NCI-H187 (cell line): ENCODE data around the gene LMNTD2.

Source experiments
- DNase-seq, 2 experiments: peaks; one replicate each; lab custom pipeline; 2025; lab: John Stamatoyannopoulos, UW

The LMNTD2 gene

GRCh38 chr11:551596-551995, 8.9 kb downstream of the LMNTD2 start:
- DNase-seq, result no peak

DNA sequence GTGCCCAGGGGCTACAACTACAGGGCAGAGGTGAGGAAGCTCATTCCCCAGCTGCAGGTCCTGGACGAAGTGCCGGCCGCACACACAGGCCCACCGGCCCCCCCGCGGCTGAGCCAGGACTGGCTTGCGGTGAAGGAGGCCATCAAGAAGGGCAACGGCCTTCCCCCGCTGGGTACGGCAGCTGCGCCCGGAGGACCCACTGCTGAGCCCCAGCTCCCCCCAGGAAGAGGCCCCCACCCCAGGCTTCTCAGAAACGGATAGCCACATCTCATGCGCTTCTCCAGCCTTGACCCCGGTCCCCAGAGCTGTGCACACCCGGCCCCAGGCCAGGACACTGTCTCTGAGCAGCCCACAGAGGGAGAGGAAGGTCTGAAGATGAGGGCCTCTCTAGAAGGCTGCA, 9.4 kb downstream of the LMNTD2 start:
- no peak for DNase-seq

DNA sequence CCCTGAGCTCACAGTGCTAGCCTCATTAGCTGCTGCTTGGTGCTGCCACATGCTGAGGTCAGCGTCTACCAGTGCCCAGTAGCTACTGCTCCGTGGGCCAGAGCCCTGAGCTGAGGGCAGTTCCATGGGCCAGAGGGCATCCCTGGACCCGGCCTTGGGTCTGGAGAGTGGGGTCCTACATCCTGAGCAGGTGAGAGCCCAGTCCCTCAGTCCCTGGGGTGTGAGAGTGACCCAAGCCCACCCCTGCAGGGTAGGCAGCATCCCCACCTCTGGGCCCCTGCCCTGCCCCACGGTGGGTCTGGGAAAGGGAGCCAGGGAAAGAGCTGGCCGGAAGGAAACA, 9.8 kb downstream of the LMNTD2 start:
- no peak for DNase-seq

- no peak for DNase-seq
Observed at GRCh38 chr11:550021-550745, 10.4 kb downstream of the LMNTD2 start.

DNA sequence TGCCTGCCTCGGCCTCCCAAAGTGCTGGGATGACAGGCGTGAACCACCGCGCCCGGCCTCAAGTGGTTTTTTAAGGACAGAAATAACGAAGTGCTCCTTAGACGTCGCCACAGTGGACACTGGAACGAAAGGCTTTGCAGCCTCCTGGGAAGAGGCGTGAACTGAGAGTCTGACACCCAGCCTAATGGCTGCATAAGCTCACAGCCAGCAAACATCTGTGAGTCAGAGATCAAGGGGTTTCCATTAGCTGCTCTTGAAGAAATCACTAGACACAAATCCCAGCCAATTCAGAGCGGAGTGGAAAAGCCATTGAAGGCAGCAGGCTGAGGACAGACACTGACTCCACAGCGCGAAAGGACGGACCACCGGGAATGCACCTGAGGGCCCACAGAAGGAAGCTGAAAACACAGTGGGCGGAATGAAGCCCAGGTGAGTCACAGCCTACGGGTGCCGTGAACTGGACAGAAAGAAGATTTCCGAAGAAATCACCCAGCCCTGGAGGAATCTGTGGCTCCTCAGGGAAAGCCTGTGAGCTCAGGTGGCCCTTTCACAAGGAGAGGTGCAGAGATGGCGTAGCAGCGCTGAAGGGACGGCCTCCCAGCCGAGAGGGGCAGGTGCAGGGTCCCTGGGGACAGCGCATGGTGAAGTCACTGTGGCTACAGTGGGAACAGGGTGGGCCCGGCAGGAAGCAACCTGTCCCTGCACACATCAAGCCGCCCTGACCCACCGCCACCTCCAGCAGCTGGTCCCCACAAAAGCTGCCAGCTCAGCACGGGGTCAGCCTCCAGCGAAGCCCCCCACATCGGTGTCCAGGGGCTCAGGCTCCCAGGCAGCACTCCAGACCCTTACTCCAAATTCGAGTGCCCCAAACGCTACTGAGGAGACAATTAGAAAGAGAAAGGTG, 11.6 kb downstream of the LMNTD2 start:
- DNase-seq, result no peak

DNA sequence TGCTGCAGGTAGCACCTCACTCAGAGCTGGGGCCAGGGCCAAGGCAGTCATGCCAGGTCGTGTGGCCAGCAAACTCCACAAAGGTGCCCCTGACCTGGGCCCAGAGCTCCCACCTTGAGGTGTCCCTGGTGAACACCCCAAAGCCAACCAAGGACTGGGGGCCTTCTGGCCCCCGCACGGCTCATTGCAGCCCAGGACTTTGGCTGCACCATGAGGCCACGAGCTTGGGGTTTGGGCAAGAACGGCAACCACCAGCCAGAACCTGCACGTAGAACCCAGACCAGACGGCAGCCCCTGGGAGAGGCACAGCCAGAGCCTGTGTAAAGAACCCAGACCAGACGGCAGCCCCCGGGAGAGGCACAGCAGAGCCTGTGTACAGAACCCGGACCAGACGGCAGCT, 15.4 kb downstream of the LMNTD2 start:
- DNase-seq, result no peak

- no peak for DNase-seq
Observed at GRCh38 chr11:544817-545166, 15.7 kb downstream of the LMNTD2 start.

DNA sequence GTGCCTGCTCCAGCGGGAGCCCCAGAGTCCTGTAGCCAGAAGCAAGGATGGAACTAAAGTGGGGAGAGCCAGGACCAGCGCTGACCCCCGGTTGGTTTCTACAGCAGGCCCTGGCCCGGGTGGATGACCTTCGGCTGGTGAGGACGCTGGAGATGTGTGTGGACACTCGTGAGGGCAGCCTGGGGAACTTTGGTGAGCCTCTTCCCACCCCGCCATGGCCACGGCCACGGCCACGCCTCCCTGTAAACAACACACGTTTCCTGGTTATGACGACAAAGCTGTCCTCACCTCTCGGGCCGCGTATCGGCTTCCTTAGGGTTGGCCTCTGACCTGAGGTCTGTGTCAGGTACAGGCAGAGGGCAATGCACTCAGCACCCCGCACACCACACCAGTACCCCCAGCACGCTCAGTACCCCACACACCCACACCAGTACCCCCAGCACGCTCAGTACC, 19.1 kb downstream of the LMNTD2 start:
- DNase-seq, result no peak

GRCh38 chr11:540583-541432, 19.7 kb downstream of the LMNTD2 start:
- no peak for DNase-seq

DNA sequence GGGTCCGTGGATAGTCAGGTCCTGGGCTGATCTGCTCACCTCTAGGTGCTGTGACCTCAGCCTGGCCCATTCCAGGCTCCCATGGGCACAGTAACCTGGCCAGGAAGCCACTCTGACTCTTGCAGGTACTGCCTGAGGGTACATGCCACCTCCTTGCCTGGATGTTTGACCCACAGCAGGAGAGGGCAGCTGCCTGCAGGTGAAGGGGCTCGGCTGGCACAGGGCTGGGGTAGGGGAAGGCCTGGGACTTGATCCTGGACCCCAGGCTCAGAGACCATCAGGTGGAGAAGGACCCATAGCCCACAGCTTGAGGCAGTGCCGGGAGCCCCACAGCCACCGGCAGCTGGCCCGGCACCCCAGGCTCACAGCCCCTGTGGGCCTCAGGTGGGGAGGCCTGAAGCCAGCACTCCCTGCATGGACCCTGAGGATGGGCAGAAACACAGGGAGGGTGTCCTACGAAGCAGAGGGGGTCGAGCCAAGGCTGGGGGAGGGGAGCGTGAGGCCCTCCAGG, 20.5 kb downstream of the LMNTD2 start:
- DNase-seq, result no peak

GRCh38 chr11:538431-539051, 22.0 kb downstream of the LMNTD2 start:
- no peak for DNase-seq

DNA sequence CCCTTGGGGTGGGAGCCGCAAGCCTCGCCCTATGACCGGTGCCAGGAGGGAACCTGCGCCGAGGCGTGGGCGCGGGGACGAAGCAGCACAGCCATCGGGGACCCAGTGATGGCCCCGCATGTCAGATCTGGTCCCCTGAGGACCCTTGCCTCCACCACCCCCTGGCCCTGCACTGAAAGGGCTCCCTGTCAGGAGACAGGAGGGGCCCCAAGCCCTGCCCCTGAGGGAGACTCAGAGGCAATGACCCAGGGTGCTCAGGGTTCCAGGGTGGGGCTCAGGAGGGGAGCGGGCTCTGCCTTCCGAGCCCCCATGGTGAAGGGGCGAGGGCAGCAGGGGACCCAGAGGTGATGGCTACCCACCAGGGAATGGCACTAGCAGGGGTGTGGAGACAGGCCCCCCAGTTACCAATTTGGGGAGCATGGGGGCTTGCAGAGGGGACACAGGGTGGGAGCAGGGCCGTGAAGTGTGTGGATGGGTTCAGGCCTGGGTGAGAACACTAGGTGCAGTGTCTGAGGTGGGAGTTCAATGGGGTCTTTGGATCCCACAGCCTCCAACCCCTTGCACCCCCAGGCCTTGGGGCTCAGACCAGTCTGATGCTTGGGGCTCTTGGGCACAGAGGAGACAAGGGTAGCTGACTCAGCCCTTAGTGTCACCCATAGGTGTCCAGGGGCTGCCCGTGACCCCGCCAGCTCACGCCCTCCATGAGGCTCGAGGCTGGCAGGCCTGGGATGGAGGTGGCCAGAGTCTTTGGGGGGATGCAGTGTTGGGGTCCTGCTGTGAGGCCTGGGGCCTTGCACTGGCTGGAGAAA, 22.7 kb downstream of the LMNTD2 start:
- DNase-seq, result no peak

DNA sequence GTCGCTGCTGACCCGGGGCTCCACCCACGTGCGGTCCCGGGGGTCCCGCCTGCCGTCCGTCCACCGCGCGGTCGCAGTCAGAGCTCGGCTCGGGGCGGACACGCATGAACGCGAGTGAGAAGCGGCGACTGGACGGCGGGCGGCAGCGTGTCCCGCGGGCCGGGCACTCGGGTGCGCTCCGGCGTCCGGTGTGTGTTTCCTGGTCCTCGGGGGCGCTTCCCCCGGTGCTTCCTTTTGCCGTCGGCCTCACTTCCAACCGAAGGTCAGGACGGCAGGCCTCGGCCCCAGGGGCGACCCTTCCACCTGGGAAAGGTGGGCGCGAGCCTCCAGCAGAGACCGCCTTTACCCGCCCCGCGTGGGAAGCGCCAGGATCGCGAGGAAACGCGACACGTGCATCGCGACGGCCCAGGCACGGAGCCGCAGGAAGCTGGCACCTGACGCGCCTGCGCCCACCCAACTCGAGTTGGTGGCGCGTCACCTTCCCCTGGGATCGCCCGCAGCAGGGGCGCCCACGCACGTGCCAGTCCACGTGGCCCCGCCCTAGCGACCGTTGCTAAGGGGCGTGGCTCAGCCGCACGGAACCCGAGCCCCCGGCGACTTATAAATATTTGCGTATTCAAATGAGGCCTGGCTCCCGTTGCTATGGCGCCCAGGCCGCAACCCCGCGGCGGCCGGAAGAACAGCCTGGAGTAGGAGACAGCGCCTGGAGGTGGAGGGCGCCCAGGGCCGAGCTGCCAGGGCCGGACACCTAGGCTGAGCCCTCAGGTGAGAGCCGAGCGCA, 23.5 kb downstream of the LMNTD2 start, which contains the start of gene LRRC56:
Gene LRRC56, plus strand, starts transcription at position 687 of the 781 bp plus-strand sequence. CDS start 3,158 bp downstream, outside the sequence.
- peak; percentile 72 to 91 for DNase-seq

DNA sequence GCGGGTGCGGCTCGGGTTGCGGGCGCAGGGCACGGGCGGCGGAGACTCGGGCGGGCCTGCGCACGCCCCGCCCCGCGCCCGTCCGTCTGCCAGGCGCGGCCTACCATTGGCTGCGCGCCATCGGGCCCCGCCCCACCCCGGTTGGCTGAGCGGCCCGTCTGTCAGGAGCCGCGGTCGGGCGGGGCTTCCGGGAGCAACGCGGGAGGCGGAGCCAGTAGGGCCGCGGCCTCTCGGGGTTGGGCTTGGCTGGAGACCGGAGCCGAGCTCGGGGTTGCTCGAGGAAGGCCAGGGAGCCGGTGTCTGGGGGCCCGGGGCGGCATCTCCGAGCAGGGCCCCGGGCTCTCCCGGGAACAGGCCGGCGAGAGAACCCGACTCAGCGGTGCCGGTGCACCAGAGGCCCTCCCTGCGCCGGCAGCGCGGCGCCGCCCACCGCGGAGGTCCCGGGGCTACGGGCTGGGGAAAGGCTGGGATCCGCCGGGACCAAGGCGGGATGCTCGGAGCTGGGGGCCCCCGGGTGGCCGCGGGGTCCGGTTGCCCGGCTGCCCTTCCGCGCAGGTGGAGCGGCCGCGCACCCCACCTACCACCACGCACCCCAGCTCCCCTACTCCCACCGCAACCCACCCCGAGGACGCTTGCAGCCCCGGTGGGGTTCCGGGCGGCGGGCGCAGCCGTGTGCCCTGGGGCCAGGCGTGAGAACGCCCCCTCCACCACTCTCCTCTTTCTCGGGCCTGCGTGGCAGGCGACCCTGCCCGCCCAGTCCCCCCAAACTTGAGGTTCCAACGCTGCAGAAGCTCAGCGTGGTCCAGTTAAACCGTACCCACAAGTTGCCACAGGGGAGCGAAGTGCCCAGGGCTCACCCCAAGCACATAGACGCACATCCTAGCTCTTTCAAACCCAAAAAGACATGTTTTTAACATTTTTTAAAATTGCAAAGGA, 24.8 kb downstream of the LMNTD2 start, which contains the start of gene HRAS:
Gene HRAS, minus strand, starts transcription at position 58 of the 936 bp plus-strand sequence.
- DNase-seq, result peak; percentile 90 to 98

DNA sequence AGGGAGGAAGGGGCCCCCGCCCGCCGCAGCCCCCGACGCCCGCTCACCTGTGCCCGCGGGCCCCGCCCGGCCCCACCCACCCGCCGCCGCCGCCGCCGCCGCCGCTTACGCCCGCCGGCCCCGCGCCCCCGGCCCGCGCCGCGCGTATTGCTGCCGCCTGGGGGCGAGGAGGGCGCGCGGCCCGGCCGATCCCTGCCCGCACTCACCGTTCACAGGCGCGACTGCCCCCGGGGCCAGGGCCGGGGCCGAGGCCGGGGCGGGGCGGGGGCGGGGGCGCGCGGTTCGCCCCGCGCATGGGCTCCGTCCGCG, 25.4 kb downstream of the LMNTD2 start:
- DNase-seq, result no peak

GRCh38 chr11:534396-535209, 25.9 kb downstream of the LMNTD2 start:
- DNase-seq, result no peak

GRCh38 chr11:533586-534395, 26.7 kb downstream of the LMNTD2 start:
- DNase-seq, result no peak
